ENCODE measurements around the gene DGCR6L. TPM values are rescaled to one million over a fixed set of nuclear protein-coding genes. Genes with fewer than 3 reads are reported as not detected.
"Not testable (repeated sequence)": the region's sequence is repeated elsewhere in the genome, so short reads cannot be mapped to it uniquely, and the experiment has no call there.

Gene DGCR6L
- total and polyA plus RNA-seq, 2 of the 4 experiments (the other 2 are of a cell fraction), result 65.4 to 80.4 TPM

DNA sequence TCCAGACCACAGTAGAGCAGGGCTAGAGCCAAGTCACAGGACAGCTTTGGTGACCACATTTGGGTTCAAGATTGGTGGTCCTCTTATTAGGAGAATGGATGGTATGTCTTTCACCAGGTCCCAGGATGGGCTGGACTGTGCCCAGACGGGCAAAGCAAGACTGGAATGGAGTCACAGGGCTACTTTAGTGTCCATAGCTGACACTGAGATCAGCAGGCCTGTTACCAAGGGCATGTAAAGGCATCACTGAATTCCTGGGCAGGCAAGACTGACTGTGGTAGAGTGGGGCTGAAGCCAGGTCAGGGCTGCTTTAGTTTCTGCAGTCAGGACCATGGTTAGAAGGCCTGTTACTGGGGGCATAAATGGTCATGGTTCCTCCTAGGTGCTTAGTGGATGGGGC is 6.1 kb upstream of the DGCR6L start:
- H3K27ac ChIP-seq (ENCODE audit: insufficient read depth, low read length); H2BK5ac ChIP-seq (ENCODE audit: low read depth, low read length, poor library complexity, severe bottlenecking); H3K9ac ChIP-seq (ENCODE audit: low read depth, low read length); H3K36me3 ChIP-seq (ENCODE audit: control insufficient read depth, insufficient read depth, low read length); dilution Hi-C loops (cut with HindIII; ENCODE audit: low sequenced_read_pairs, unreplicated experiment); H3K18ac ChIP-seq (ENCODE audit: low read depth, low read length); H2BK120ac ChIP-seq (ENCODE audit: low read depth, low read length); H2BK15ac ChIP-seq (ENCODE audit: low read depth, low read length); ATAC-seq (ENCODE audit: low read depth); H4K91ac ChIP-seq (ENCODE audit: insufficient read depth, low read depth, low read length); H2AK9ac ChIP-seq (replicated peaks; ENCODE audit: low read depth, low read length, poor library complexity); H3K14ac ChIP-seq (replicated peaks; ENCODE audit: low read depth, low read length); H3K4ac ChIP-seq (ENCODE audit: low read depth, low read length); H3K23ac ChIP-seq (ENCODE audit: low read depth, low read length); POLR2A ChIA-PET (ENCODE audit: unreplicated experiment); H2BK20ac ChIP-seq (ENCODE audit: low read depth, low read length); H2AK5ac ChIP-seq (ENCODE audit: low read depth, low read length); H3K27me3 ChIP-seq (ENCODE audit: control insufficient read depth, insufficient read depth, low read length); H3K4me3 ChIP-seq (ENCODE audit: insufficient read depth, low read depth, low read length); H4K8ac ChIP-seq (ENCODE audit: low read depth in 2 of 2, low read length in 2 of 2); H2AFZ ChIP-seq (replicated peaks; ENCODE audit: low read length, poor library complexity); intact Hi-C loops (cut with micrococcal nuclease); H3K4me2 ChIP-seq (ENCODE audit: low read depth, low read length); H4K5ac ChIP-seq (ENCODE audit: low read depth, low read length); DNase-seq; in situ Hi-C loops (cut with MboI; ENCODE audit: low sequenced_read_pairs); H3K56ac ChIP-seq (ENCODE audit: extremely low read depth, insufficient read depth, low read length); H3K9me3 ChIP-seq (ENCODE audit: control insufficient read depth, insufficient read depth, low read length); CTCF ChIA-PET; BruUV-seq (replicated peaks): not testable (repeated sequence)
- Histone ChIP-seq H4K20me1 (ENCODE audit: insufficient read depth, low read length) (peaks cover 14% of the 10 kb centered on the region), H3K4me1 (ENCODE audit: control insufficient read depth, insufficient read depth, low read length) (peaks cover 15% of the 10 kb centered on the region), H3K79me1 (ENCODE audit: low read depth in 1 of 2, low read length in 2 of 2) (peaks cover 13 to 26% of the 10 kb centered on the region in 2 experiments; a peak in 3 of 4 replicates), H3K9me1 (ENCODE audit: insufficient read depth, low read length) (peaks cover 20% of the 10 kb centered on the region)
- WGBS, 2 experiments (ENCODE audit: extremely low coverage in 2 of 2, insufficient read length in 1 of 2), result no CpG with 5 or more reads among the region's 1 CpG
